Smooth muscle cell (in vitro differentiated cells): ENCODE results near the gene PTPRN2. TPM values are rescaled to one million over a fixed set of nuclear protein-coding genes. Genes with fewer than 3 reads are reported as not detected.

Experiments
- DNase-seq: peaks from one replicate; lab custom pipeline; 2025; ENCODE audit not compliant: unreplicated experiment; lab: John Stamatoyannopoulos, UW
- H2AFZ ChIP-seq: fragments of 200-600 bp; sonication (generic); 2 replicates; pipeline ENCODE4 v1.6.0; 2016; ENCODE audit warnings: antibody characterized with exemption, low read depth, mild to moderate bottlenecking
- H3F3A ChIP-seq: fragments of 200-600 bp; sonication (generic); 2 replicates; pipeline ENCODE4 v1.6.0; 2017; ENCODE audit warnings: antibody characterized with exemption, low read depth
- H3K27ac ChIP-seq: fragments of 200-600 bp; sonication (generic); 2 replicates; pipeline ENCODE4 v1.5.1; 2016; ENCODE audit warnings: low read depth, mild to moderate bottlenecking
- H3K27me3 ChIP-seq: fragments of 200-600 bp; sonication (generic); 2 replicates; pipeline ENCODE4 v1.6.1; 2016; ENCODE audit warnings: low read depth, mild to moderate bottlenecking
- H3K36me3 ChIP-seq: fragments of 200-600 bp; sonication (generic); 2 replicates; pipeline ENCODE4 v1.5.1; 2016; ENCODE audit warnings: low read depth
- H3K4me1 ChIP-seq: fragments of 200-600 bp; sonication (generic); 2 replicates; pipeline ENCODE4 v1.5.1; 2016; ENCODE audit warnings: low read depth
- H3K4me2 ChIP-seq: fragments of 200-600 bp; sonication (generic); 2 replicates; pipeline ENCODE4 v1.6.0; 2016; ENCODE audit warnings: mild to moderate bottlenecking
- H3K4me3 ChIP-seq: fragments of 200-600 bp; sonication (generic); 2 replicates; pipeline ENCODE4 v1.5.1; 2016; ENCODE audit warnings: mild to moderate bottlenecking
- H3K79me2 ChIP-seq: fragments of 200-600 bp; sonication (generic); 2 replicates; pipeline ENCODE4 v1.6.0; 2016; ENCODE audit warnings: low read depth, mild to moderate bottlenecking
- H3K9ac ChIP-seq: fragments of 200-600 bp; sonication (generic); 2 replicates; pipeline ENCODE4 v1.6.0; 2016; ENCODE audit warnings: low read depth
- H3K9me3 ChIP-seq: fragments of 200-600 bp; sonication (generic); replicated peaks from 2 replicates; pipeline ENCODE4 v1.5.1; 2016; ENCODE audit warnings: low read depth
- H4K20me1 ChIP-seq: fragments of 200-600 bp; sonication (generic); 2 replicates; pipeline ENCODE4 v1.6.0; 2016; ENCODE audit warnings: low read depth
- WGBS: methylation state at CpG from one replicate; pipeline ENCODE4 v1.1.7; 2016; ENCODE audit warnings: low lambda C conversion rate; 5-methylcytosine and 5-hydroxymethylcytosine counted together
- polyA plus RNA-seq: library from polyadenylated mRNA; unstranded; fragments of >200 nt; fragmentation: Nextera tagmentation; extraction: Ambion mirVana; gene quantifications from 2 replicates; pipeline ENCODE4 v1.2.1, GENCODE V29; 2016
- total RNA-seq: library from RNA; depleted of rRNA; stranded (reverse); fragments of >200 nt; gene quantifications from 2 replicates; pipeline ENCODE4 v1.2.3, GENCODE V29; 2014
- TF ChIP-seq, protein P1 (sequence below): fragments of 200-600 bp; sonication (generic); IDR thresholded peaks from 2 replicates; pipeline ENCODE4 v1.5.1; 2017; ENCODE audit warnings: borderline replicate concordance, mild to moderate bottlenecking, antibody characterized with exemption; ENCODE audit not compliant: insufficient read depth, poor library complexity, severe bottlenecking

Gene PTPRN2
- total and polyA plus RNA-seq, 2 experiments from 2014 or later = 0.09 to 0.87 TPM

DNA sequence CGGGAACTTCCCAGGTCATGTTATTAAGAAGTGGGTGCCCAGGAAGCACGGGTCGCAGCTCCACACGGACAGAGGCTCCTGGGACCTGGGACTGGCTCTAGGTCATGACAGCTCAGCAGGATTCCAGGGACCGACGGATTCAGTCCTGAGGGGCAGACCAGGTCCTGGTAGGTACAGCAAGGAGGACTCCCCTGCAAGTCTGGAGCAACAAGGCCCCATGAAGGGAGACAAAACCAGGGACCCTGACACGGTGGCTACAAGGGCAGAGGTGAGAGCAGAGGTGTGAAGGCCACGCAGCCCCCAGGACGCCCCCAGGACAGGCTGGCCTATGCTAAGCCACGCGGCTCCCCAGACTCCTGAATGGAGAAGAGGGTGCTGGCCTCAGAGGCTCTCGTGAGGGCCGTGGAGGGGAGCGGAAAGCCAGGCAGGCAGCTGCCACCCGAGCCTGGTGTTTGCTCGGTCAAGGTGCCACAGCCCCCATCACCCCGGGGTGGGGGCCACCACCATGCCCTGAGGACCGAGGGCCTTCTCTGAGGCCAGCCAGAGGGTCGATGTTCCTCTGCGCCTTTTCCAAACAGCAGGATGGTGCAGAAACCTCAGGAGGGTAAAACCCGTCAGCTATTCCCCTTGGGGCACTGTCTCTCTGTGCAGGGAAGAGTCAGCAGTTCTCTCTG is 348.9 kb downstream of the PTPRN2 start:
- H3K27ac ChIP-seq = no peak overlapping the region
- TF ChIP-seq, protein P1, sequence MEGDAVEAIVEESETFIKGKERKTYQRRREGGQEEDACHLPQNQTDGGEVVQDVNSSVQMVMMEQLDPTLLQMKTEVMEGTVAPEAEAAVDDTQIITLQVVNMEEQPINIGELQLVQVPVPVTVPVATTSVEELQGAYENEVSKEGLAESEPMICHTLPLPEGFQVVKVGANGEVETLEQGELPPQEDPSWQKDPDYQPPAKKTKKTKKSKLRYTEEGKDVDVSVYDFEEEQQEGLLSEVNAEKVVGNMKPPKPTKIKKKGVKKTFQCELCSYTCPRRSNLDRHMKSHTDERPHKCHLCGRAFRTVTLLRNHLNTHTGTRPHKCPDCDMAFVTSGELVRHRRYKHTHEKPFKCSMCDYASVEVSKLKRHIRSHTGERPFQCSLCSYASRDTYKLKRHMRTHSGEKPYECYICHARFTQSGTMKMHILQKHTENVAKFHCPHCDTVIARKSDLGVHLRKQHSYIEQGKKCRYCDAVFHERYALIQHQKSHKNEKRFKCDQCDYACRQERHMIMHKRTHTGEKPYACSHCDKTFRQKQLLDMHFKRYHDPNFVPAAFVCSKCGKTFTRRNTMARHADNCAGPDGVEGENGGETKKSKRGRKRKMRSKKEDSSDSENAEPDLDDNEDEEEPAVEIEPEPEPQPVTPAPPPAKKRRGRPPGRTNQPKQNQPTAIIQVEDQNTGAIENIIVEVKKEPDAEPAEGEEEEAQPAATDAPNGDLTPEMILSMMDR = no peak
- H3K36me3 ChIP-seq = no peaks in the 10 kb centered on the region
- no peak overlapping the region for H3K9ac ChIP-seq
- no peak for DNase-seq
- H3K4me2 ChIP-seq = no peak overlapping the region
- no peaks in the 10 kb centered on the region for H3K79me2 ChIP-seq
- H3K27me3 ChIP-seq = no peaks in the 10 kb centered on the region
- H3K4me3 ChIP-seq = no peak overlapping the region
- H4K20me1 ChIP-seq = no peaks in the 10 kb centered on the region
- no peaks in the 10 kb centered on the region for H3F3A ChIP-seq
- H2AFZ ChIP-seq = no peak overlapping the region
- H3K4me1 ChIP-seq = no peaks in the 10 kb centered on the region
- WGBS = 85% methylated on average over 20 of the region's 21 CpGs
- H3K9me3 ChIP-seq = no peaks in the 10 kb centered on the region

DNA sequence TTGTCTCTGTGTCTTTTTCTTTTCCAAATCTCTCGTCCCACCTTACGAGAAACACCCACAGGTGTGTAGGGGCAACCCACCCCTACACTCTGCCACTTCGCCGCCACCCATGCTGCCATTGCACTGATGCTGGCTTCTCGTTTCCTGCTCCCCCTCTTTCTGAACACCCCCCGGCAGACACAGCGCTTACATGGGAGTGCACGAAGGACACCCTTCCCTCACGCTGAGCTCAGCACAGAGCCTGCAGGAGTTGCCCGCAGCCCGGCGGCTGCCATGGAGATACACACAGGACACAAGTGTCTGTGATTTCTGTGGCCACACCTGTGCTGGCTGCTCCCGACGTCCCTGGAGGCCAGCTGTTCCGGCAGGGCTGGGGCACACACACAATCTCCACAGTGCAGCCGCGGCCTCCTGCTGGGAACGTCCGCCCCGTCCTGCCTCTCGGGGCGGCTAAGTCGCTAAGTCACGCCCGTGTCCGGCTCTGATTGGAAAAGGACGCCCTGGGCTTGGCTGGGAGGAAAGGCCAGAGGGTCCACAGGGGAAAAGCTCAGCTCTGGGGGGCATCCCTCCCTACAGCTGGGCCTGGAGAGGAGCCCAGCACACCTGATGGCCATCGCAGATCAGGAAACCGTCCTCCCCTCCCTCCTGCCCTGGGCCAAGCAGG is 349.8 kb downstream of the PTPRN2 start:
- H3K27me3 ChIP-seq = no peaks in the 10 kb centered on the region
- no peaks in the 10 kb centered on the region for H3K36me3 ChIP-seq
- H4K20me1 ChIP-seq = no peaks in the 10 kb centered on the region
- H3K79me2 ChIP-seq = no peaks in the 10 kb centered on the region
- H3K9me3 ChIP-seq = no peaks in the 10 kb centered on the region
- TF ChIP-seq, protein P1 = no peak
- no peak overlapping the region for H3K4me2 ChIP-seq
- H3K4me1 ChIP-seq = no peaks in the 10 kb centered on the region
- no peak for DNase-seq
- H3K4me3 ChIP-seq = no peak overlapping the region
- H2AFZ ChIP-seq = no peak overlapping the region
- H3K9ac ChIP-seq = no peak overlapping the region
- 93% methylated on average over 26 of the region's 29 CpGs for WGBS
- no peaks in the 10 kb centered on the region for H3F3A ChIP-seq
- H3K27ac ChIP-seq = no peak overlapping the region

DNA sequence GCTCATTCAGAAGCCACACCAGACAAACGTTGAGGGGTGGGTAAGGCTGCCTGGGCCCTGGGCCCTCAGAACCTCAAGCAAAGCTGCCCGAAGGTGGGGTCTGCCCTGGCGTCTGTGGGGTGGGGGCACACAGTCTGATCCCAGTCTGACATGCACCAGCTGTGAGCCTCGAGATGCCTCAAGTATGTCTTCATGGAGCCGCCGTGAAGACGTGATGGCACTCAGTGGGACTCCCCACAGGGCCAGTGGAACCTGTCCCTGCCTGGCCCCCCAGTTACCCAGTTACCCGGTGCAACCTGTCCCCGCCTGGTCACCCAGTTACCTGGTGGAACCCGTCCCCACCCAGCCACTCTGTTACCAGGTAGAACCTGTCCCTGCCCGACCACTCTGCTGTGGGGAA is 351.2 kb downstream of the PTPRN2 start:
- Histone ChIP-seq H3K9ac (no peak overlapping the region), H3K79me2 (no peaks in the 10 kb centered on the region), H3F3A (no peaks in the 10 kb centered on the region), H4K20me1 (no peaks in the 10 kb centered on the region), H2AFZ (no peak overlapping the region), H3K9me3 (no peaks in the 10 kb centered on the region), H3K36me3 (no peaks in the 10 kb centered on the region), H3K4me2 (no peak overlapping the region), H3K27ac (no peak overlapping the region), H3K4me3 (no peak overlapping the region), H3K4me1 (no peaks in the 10 kb centered on the region), H3K27me3 (no peaks in the 10 kb centered on the region)
- DNase-seq = no peak
- TF ChIP-seq, protein P1 = no peak
- 88% methylated on average over 9 of the region's 11 CpGs for WGBS
